ENCODE results near the gene C1GALT1.

Gene C1GALT1

GRCh38 chr7:7177044-7177517 is 5.3 kb upstream of the C1GALT1 start:
- H3K4me3 ChIP-seq (ENCODE audit: low read depth, low read length), result no peak overlapping the region
- no peak for DNase-seq (ENCODE audit: low read depth)
- TF ChIP-seq MAX (IDR thresholded peaks at IDR 0.05; ENCODE audit: low read depth, low read length), result no peak
- TF ChIP-seq POLR2A (IDR thresholded peaks at IDR 0.05; ENCODE audit: extremely low read depth, insufficient read length), result no peak
- TF ChIP-seq MYC (IDR thresholded peaks at IDR 0.05; ENCODE audit: low read depth, low read length), result no peak
- TF ChIP-seq CTCF (IDR thresholded peaks at IDR 0.05; ENCODE audit: low read depth, low read length), result no peak

- no peak overlapping the region for H3K4me3 ChIP-seq (ENCODE audit: low read depth, low read length)
- no peak for TF ChIP-seq MAX (IDR thresholded peaks at IDR 0.05; ENCODE audit: low read depth, low read length)
- TF ChIP-seq CTCF (IDR thresholded peaks at IDR 0.05; ENCODE audit: low read depth, low read length), result no peak
- TF ChIP-seq POLR2A (IDR thresholded peaks at IDR 0.05; ENCODE audit: extremely low read depth, insufficient read length), result no peak
- no peak for TF ChIP-seq MYC (IDR thresholded peaks at IDR 0.05; ENCODE audit: low read depth, low read length)
- DNase-seq (ENCODE audit: low read depth), result no peak
These were observed 4.3 kb upstream of the C1GALT1 start for GRCh38 chr7:7178081-7178480.

- DNase-seq (ENCODE audit: low read depth), result no peak
- TF ChIP-seq MAX (IDR thresholded peaks at IDR 0.05; ENCODE audit: low read depth, low read length), result no peak
- no peak for TF ChIP-seq POLR2A (IDR thresholded peaks at IDR 0.05; ENCODE audit: extremely low read depth, insufficient read length)
- TF ChIP-seq CTCF (IDR thresholded peaks at IDR 0.05; ENCODE audit: low read depth, low read length), result no peak
- TF ChIP-seq MYC (IDR thresholded peaks at IDR 0.05; ENCODE audit: low read depth, low read length), result no peak
- no peak overlapping the region for H3K4me3 ChIP-seq (ENCODE audit: low read depth, low read length)
These were observed 3.4 kb upstream of the C1GALT1 start for GRCh38 chr7:7178906-7179305.

GRCh38 chr7:7180725-7181449 is 1.5 kb upstream of the C1GALT1 start:
- no peak for DNase-seq (ENCODE audit: low read depth)
- H3K4me3 ChIP-seq (ENCODE audit: low read depth, low read length), result peak overlapping the region; percentile 92
- TF ChIP-seq MAX (IDR thresholded peaks at IDR 0.05; ENCODE audit: low read depth, low read length) (no peak), POLR2A (IDR thresholded peaks at IDR 0.05; ENCODE audit: extremely low read depth, insufficient read length) (no peak), CTCF (IDR thresholded peaks at IDR 0.05; ENCODE audit: low read depth, low read length) (no peak), MYC (IDR thresholded peaks at IDR 0.05; ENCODE audit: low read depth, low read length) (no peak)

GRCh38 chr7:7181519-7182155 is 707 bp upstream of the C1GALT1 start:
- peak overlapping the region; percentile 92 for H3K4me3 ChIP-seq (ENCODE audit: low read depth, low read length)
- TF ChIP-seq POLR2A (IDR thresholded peaks at IDR 0.05; ENCODE audit: extremely low read depth, insufficient read length), result no peak
- peak; percentile 85 for TF ChIP-seq MAX (IDR thresholded peaks at IDR 0.05; ENCODE audit: low read depth, low read length)
- peak; percentile 91 for TF ChIP-seq MYC (IDR thresholded peaks at IDR 0.05; ENCODE audit: low read depth, low read length)
- peak; percentile 19 for TF ChIP-seq CTCF (IDR thresholded peaks at IDR 0.05; ENCODE audit: low read depth, low read length)
- peak; percentile 92 for DNase-seq (ENCODE audit: low read depth)

Data from NB4 (cell line).